Fibroblast of skin of back (primary cell): Measurements from ENCODE around the gene CDC14B.
"Not testable (repeated sequence)": the region's sequence is repeated elsewhere in the genome, so short reads cannot be mapped to it uniquely, and the experiment has no call there.

Experiments used
- DNase-seq: peaks from one replicate; pipeline ENCODE4 v3.0.0-alpha.2; 2013

Gene CDC14B

DNA sequence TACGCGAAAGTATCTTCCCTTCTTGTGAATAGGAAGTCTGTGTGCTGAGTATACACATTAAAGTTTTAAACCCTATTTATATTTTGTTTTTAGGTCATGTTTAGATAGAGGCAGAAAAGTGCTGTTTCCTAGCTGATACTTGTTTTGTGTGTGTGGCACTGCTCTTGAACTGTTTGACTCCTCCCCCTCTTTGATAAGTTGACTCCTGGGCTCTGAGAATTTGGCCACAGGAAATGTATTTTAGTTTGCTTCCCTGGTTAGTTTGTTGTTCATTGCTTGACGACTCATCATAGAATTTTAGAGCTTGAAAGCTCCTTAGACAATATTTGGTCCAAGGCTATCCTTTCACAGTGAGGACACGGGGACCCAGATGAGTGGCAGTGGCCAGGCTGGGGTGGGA is 2.0 kb upstream of the CDC14B start:
- peak; percentile 21 for DNase-seq

DNA sequence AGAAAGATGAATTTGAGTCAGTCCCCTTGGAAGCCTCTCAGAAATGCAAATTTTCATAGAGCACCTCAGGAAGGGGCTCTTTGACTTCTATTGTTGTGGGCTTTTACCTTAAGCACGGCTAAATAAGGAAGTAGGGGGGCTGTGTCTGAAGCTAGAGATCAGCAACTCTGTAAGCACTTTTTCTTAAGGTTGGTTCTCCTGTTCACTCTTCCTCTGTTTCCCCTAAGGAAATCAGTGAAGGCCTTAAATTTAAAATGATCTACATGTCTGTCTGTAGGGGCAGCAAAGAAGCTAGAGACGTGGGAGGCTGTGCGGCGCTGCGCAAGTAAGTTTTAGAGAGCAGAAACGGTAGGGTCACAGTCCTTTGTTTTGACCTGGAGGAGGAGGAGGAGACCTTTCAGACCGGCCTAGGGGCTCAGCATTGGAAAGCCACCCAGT is 1.2 kb upstream of the CDC14B start:
- no peak for DNase-seq

DNA sequence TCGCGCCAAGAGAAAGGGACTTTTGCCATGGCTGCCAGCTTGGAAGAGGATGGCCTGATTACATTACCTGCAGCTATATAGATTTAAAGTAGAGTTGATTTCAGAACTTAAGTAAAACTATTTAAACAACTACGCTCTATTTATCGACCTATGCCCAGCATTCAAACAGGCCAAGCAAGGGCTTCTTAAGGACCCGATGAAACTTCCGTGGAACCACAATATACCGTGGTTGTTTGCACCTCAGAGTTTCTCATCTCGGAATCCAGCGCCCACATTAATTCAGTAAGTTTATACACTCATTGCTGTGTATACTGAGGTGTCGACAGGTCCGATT is 505 bp upstream of the CDC14B start:
- DNase-seq: no peak

DNA sequence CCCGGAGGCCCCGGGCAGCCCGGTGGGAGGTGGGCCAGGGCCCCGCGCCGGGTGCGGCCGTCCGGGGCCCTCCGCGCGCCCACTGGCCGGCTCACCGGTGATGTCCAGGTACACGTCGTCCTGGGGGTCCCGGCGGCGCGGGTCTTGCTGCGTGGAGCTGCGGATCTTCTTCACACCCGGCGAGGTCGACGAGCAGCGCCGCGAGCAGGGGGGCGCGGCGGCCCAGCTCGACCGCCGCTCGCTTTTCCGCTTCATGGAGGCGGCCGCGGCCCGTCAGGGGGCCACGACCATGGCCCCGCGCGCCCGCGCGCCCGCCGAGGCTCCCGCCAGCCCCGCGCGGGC is 548 bp downstream of the CDC14B start:
- DNase-seq: no peak

DNA sequence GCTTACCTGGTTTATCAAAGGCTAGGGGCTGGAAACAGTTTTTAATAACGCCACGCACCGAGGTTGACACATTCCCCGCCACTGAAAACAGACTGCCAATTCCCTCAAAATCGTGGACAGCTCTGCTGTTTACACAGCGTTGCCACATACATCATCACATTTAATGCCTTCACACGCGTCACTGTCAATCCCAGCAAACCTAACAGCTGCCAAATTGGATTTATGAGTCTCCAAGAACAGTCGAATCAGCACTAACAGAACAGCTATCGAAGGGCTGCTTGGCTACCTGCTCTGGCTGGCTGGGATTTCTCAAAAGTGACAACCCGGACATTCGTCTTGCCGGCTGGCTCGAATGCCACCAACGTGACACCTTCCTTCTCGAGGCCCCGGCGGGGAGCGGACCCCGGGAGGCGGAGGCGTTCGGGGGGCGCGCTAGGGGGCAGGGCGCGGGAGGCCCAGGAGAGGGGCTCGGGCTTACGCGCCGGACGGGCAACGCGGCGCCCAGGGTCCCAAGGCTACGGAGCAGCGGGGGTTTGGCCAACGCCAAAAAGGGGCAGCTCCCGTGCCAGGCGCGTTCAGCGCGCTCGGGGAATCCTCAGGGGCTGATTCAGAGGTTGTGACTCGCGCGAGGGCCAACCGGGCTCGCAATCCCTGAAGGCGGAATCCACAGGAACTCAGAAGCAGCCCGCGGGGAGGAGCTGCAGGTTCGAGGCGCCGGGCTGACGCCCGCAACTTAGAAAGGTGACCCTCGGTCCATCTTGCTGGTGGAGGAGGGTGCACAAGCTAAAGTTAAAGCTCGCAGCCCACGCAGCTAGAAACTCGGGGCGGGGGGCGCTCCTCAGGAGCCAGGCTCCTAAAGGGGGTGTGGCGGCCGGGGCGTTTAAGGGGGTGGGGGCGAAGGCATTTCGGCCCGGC is 1.2 kb downstream of the CDC14B start:
- peak; percentile 52 for DNase-seq

DNA sequence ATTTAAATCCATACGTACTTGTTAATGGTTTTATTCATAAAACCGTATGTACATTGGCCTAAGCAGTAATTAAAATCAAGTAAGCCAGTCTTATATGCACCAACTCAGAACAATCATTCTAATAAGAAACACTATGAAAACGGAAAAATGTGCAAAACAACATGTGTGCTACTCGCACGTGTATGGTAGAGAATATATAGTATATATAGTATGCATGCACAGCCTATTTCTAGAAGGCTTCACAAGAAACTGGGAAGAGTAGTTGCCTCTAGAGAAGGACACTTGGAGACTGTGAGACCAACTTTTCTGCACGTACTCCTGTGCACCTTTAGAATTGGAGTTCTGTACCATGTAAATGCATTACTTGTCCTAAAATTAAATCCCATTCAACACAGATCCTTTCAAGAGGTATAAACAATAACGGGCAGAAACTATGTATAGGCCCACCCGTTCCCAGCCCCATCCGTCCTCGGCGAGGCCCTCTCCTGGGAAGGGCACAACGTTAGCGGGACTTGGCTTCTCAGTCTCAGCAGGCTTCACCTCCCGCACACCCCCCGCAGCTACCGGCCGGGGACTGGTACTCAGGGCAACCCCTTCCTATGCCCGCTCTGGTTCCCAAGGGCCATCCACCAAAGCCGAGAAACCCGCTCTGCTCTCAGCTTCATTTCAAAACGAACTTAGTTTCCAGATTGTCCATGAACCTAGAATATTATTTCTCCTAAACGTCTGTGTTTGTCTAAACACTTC is 2.0 kb downstream of the CDC14B start:
- no peak for DNase-seq

DNA sequence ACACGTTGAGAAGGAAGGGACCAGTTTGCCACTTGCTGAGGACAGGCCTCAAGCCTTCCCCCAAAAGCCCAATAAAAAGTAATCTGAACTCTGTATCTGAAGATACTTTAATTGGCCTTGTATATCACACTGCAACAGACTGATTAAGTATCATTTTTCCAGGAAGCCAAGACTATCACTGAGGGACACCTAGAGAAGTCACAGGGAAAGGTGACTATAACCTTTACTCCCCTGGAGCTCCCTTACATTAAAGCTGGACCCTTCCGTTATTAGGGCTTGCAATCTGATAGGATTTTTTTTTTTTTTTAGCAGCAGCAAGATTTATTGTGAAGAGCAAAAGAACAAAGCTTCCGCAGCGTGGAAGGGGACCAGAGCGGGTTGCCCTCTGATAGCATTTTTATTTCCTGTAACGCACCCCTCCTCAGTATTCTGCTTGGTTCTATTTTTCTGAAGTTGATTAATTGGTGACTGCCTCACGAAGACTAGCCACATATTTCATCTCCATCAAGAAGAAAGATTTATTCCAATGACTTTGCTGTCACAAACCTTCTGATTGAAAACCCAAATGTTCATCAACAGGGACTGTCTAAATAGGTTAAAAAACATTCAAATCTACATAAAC is 2.7 kb downstream of the CDC14B start:
- DNase-seq: no peak

DNA sequence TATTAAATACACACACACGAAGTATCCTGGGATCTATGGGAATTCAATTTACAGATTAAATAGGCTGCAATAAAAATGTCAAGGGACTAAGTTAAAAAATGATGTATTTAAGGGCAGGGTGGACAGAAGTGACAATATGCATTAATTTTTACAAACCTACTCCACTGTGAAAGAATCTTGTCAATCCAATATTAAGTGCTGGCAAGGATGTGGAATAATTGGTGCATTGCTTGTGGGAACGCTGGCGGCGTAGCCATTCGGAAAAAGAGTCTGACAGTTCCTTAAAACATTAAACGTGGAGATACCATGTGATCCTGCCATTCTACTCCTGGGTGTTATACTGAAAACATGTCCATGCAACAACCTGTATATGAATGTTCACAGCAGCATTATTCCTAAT is 4.2 kb downstream of the CDC14B start:
- no peak for DNase-seq

DNA sequence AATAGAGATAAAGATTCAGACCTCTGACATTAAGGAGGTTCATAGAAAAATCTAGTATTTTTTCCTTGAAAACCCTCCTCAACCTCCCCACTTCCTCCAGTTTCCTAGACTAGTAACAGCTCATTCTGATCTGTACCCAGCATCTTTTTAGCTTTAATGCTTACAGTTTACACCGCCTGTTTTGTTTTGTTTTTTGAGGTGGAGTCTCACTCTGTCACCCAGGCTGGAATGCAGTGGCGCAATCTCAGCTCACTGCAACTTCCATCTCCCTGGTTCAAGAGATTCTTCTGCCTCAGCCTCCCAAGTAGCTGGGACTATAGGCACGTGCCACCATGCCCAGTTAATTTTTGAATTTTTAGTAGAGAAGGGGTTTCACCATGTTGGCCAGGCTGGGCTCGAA is 5.0 kb downstream of the CDC14B start:
- DNase-seq: not testable (repeated sequence)

DNA sequence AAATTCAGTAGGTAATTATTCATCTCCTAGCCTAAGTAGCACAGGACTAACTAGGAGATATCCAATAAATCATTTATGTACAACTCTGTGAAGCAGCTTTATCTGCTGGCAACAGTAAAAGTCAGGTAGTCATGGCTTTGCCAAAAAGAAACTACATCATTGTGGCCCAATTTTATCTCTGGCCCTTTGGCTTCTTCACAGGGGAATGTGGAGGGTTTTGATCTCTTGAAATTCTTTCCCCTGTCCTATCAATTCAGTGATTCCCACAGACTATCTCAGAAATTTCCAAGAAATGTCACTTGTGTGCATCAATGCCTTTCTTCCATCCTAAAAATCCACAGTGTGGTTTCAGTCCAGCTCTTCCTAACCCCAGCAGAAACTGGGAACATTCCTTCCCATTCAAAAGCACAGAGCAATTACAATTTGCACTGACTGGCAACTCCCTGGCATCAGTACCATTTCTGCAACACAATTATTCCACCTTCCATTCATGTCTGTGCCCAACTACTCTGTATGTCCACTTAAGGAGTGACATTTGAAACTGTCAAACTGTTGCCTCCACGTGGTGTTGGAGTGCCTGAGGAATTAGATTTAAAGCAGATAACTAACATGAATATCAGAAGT is 6.6 kb downstream of the CDC14B start:
- DNase-seq: no peak

DNA sequence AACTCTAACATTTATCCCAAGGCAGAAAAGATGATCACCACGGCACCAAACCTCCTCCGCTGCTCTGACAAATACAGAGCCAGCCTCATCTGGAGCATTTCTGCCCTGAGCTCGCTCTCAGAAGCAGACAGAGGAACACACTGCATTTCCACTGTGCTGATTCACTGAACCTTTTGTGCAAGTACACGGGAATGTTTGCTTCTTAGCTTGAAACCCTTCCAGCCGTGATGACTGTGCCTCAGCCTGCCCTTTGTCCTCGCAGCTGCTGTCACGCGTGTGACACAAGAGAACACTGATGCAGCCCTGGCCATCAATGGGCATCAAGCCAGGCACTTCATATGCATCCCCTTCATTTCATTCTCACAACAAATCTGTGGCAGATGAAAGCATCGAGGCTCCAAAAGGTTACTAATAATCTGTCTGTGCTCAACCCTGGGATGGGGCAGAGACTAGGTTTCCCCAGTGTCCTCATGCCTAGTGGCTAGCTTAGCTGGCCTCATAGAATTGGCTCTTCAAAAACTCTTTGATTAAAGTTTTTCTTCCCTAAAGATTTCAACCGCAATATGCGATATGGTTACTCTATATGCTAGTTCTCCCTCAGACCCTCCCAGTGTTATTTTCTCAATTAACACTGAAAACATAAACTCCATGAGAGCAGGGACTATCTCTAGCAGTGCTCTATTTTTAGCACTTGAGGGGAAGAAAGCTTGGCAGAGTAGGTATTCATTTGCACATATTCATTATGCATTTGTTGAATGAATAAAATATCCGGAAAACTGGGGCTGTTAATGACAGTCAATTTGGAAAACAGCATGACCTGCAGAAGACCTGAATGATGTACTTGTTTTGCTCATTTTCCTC is 7.3 kb downstream of the CDC14B start:
- DNase-seq: peak; percentile 81

DNA sequence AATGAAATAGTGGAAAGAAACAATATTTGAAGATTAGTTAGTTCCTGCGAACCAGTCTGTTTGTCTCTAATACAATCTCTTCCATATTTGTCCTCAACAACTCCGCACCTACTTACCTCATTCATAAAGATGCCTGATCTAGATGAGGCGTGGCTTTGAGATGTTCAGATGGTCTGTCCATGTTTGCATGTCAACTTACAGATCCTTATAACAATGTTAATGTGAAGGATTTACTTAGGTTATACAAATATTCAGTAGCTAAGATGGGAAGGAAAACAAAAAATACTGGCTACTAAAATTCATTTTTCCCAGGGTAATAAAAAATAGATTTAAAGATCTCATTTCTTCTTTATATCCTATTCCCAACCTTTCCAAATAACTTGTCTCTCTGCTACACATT is 8.3 kb downstream of the CDC14B start:
- DNase-seq: no peak

DNA sequence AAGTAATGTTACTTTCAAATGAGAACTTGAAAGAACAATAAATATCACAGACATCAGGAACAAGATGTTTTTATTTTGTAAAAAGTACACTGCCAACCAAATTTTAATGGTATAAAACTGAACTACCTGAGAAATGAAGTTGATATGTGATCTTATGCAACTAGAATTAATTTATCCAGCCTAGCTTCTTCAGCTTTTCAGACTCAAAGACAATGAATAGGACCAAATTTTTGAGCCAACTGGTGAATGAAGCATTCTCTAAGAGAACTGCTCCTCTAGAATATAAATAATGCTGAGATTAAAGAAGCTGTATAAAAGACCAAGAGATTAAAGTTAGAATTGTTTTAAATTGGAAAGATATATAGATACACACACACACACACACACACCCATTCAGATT is 9.9 kb downstream of the CDC14B start:
- DNase-seq: no peak

DNA sequence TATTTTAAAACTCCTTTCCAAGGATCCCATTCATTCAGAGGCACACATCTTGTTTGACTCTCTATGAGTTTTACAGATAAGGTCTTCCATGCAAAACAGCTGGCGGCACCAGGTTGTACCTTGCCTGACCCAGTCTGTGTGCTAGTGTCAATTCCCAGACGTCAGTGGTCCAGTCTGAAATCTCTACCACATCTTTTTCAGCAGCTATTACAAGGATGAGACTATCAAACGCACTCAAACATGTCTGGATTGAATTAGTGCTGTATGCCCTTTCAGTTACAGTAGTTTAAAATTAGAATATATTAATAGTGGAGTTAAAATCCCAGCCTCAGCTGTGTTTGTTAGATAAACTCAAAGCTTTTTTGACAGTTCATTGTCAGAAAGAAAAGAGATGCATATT is 11.7 kb downstream of the CDC14B start:
- DNase-seq: no peak

DNA sequence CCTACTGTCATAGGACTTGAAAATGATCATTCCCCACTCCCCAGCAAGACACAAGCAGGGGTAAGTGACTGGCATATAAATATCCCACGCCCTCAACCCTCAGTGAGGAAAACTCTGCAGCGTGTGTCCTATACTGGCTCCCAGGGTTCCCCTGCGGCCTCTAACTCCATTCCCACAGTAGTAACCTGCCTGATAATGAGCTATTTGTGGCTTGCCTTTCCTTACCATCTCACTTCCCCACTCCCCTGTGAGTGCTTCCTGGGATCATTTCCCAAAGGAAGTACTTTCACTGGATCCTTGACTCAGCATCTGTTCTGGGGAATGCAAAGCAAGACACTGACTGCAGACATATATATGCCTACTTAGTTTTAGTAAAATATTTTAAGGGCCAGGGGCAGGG is 14.3 kb downstream of the CDC14B start:
- no peak for DNase-seq

DNA sequence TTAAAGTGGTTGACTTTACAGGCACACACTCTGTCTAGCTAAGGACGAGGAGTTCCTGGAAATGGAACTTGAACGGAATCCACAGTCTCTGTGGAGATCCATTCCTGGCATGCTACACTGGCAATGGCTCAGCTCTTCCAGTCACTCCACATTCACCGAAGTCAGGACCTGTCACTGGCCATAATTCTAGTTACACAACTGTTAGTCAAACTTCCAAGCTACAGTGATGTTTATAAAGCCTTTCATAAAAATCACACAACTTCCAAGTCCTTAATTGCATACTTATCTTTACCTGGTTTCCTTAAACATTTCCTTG is 15.7 kb downstream of the CDC14B start:
- DNase-seq: no peak

DNA sequence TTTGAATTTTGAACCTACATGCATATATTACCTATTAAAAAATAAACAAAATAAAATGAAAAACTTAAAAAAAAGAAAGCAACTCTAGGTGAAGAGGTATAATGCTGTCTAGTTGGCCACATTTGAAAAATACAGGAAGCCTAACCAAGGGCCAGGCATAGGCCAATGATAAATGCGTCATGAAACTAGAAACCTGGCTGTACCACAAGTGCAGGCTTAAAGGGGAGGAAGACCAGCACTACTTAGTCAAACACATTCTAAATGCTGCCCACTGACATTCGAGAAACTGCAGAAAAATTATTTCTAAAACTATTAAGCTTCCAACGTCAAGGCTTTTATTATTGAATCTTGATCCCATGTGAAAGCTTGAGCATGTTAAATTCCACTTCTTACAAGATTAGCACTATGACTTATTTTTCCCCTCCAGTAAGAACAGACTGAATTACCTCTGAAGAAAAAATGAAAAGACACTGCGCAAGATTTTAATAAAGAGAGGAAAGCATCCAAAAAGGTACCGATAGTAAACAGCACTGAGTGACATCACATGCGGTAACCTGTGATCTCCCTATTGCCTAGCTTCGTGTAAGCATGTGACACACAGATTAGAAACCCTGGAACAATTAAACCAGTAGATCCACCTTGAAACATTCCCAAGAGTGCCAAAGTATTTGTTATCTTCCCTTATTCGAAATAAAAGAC is 16.2 kb downstream of the CDC14B start:
- DNase-seq: no peak

DNA sequence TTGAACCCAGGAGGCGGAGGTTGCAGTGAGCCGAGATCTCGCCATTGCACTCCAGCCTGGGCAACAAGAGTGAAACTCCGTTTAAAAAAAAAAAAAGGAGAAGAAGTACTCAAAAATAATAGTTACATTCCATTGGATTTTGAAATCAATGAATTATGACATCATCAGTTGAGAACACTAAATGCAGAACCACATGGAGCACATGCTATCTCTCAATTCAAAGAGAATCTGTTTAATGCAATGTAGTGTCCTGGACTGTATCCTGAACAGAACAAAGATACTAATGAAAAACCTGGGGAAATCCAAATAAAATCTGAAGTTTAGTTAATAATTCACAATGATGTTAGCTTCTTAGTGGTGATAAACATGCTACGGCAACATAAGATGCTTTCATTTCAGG is 20.3 kb downstream of the CDC14B start:
- DNase-seq: no peak

DNA sequence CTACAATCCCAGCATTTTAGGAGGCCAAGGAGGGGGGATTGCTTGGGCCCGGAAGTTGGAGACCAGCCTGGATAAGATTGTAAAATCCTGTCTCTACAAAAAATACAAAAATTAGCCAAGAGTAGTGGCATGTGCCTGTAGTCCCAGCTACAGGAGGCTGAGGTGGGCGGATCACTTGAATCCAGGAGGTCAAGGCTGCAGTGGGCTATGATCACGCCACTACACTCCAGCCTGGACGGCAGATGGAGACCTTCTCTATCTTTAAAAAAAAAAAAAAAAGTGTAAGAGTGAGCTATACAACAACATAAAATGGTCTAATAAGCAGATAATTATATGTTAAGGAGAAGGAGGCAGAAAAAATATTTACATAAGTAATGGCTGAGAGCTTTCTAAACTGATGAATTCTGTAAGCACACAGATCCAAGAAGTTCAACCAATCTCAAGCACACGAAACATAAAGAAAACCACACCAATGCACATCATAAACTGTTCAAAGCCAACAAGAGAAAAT is 23.0 kb downstream of the CDC14B start:
- DNase-seq: no peak

DNA sequence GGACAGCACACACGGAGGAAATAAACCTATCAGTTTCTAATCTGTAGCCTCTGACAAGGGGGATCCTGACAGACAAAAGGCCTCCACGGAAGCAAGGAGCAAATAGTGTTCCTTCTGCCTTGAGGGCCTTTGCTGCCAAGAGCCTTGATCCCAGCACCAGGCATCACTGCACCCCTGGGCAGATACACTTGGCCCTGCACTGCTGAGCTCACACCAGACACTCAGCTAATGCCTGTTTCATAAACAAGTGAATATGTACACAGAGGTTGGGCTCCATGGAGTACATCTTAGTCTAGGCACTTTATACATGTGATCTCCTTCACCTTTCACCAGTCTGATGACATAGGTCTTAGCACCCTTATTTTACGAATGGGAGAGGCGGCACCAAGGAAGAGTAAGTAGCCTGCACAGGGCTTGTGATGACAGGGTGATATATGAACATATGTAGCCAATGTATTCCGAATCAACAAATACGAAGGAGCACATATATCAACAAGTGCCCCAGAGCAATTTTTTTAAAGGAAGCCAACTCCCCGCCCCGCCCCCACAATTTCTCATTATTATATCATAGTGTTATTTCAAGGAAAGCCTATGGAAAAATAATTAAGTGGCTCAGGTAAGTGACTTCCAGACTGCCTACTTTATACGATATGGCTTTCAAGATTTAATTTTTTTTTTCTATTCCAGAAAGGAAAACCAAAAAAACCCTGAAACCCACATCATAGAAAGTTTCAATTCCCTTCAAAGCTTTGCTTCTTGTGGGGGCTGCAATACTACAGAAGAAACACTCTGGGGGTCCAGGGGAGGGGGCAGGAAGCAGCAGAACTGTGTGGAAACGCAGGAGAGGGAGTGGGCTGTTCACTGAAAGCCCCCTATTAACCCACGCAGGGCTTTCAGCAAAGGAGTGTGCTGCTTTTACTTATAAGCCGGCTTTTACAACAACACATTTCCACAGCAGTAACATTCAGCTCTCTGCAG is 32.0 kb downstream of the CDC14B start:
- no peak for DNase-seq
